Prostate gland (tissue), 2 donors: Measurements from ENCODE around the gene UPF3B.

ENCODE experiments used
- POLR2AphosphoS5 ChIP-seq: sonication (generic); formaldehyde crosslinking; IDR thresholded peaks from one replicate; pipeline ENCODE4 v1.6.1; 2017; ENCODE audit warnings: antibody characterized with exemption
- TF ChIP-seq, protein P1 (sequence below), 4 experiments: fragments of 200-600 bp in 2 of 4; fragments of 450-650 bp in 2 of 4; sonication (generic) in 2 of 4; IDR thresholded peaks; 1 replicate in 3 of 4; 2 replicates in 1 of 4; pipeline ENCODE4 v1.5.1; 2016 to 2019; ENCODE audit warnings: antibody characterized with exemption in 4 of 4, mild to moderate bottlenecking in 2 of 4, moderate library complexity in 2 of 4

DNA sequence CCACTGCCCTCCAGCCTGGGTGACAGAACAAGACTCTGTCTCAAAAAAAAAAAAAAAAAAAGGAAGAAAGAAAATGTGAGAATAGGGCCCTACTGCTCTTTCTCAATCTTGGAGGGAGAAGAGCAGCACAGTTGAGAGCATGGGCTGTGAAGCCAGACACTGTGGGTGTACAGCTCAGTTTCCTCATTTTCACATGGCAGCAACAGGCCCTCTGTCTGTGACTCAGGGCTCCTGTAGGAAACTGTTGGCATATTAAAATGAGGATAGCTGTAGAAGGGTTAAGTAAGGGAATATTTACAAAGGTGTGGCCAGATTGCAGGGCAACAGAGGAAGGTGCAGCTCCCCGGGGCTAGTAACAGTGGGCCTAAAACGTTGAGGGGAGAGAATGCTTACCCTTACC is 46.4 kb upstream of the UPF3B start:
- TF ChIP-seq, protein P1, sequence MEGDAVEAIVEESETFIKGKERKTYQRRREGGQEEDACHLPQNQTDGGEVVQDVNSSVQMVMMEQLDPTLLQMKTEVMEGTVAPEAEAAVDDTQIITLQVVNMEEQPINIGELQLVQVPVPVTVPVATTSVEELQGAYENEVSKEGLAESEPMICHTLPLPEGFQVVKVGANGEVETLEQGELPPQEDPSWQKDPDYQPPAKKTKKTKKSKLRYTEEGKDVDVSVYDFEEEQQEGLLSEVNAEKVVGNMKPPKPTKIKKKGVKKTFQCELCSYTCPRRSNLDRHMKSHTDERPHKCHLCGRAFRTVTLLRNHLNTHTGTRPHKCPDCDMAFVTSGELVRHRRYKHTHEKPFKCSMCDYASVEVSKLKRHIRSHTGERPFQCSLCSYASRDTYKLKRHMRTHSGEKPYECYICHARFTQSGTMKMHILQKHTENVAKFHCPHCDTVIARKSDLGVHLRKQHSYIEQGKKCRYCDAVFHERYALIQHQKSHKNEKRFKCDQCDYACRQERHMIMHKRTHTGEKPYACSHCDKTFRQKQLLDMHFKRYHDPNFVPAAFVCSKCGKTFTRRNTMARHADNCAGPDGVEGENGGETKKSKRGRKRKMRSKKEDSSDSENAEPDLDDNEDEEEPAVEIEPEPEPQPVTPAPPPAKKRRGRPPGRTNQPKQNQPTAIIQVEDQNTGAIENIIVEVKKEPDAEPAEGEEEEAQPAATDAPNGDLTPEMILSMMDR (IDR thresholded peaks at IDR 0.05): no peak
- TF ChIP-seq POLR2AphosphoS5: no peak
